HG03095 (cell line): ENCODE results near the gene SH2D4B.

Experiments used
- ATAC-seq: cut with Tn5 transposase; IDR thresholded peaks from one replicate; pipeline ENCODE4 v1.9.1; 2021; ENCODE audit warnings: moderate library complexity; ENCODE audit not compliant: unreplicated experiment

The SH2D4B gene

GRCh38 chr10:80537736-80538480 is at the start of gene SH2D4B:
TSS of gene SH2D4B (plus strand) at chr10:80537902. CDS start at chr10:80538332, 430 bp downstream.
- ATAC-seq = no peak

- no peak for ATAC-seq
Observed at GRCh38 chr10:80488539-80489066, 49.1 kb upstream of the SH2D4B start.

- ATAC-seq = no peak
Observed at GRCh38 chr10:80489371-80490112, 48.2 kb upstream of the SH2D4B start.

- ATAC-seq = no peak
Observed at GRCh38 chr10:80491251-80492102, 46.2 kb upstream of the SH2D4B start.

GRCh38 chr10:80492848-80493521 is 44.7 kb upstream of the SH2D4B start:
- no peak for ATAC-seq

GRCh38 chr10:80493522-80494051 is 44.1 kb upstream of the SH2D4B start:
- ATAC-seq = no peak

GRCh38 chr10:80496555-80497172 is 41.0 kb upstream of the SH2D4B start:
- no peak for ATAC-seq

- no peak for ATAC-seq
Observed at GRCh38 chr10:80497187-80498077, 40.3 kb upstream of the SH2D4B start.

GRCh38 chr10:80498078-80498832 is 39.4 kb upstream of the SH2D4B start:
- ATAC-seq = no peak

- no peak for ATAC-seq
Observed at GRCh38 chr10:80498833-80499741, 38.6 kb upstream of the SH2D4B start.

GRCh38 chr10:80500572-80501380 is 36.9 kb upstream of the SH2D4B start:
- peak; percentile 46 for ATAC-seq

GRCh38 chr10:80501381-80501912 is 36.3 kb upstream of the SH2D4B start:
- no peak for ATAC-seq

GRCh38 chr10:80501913-80502521 is 35.7 kb upstream of the SH2D4B start:
- ATAC-seq = no peak

- ATAC-seq = no peak
Observed at GRCh38 chr10:80502621-80503583, 34.8 kb upstream of the SH2D4B start.
